Aorta (tissue), 5 donors: Measurements from ENCODE around the gene ALPL. TPM values are rescaled to one million over a fixed set of nuclear protein-coding genes. Genes with fewer than 3 reads are reported as not detected.

Experiments used
- ATAC-seq: fragments of 200-7000 bp; cut with Tn5 transposase; one replicate; pipeline ENCODE4 v1.9.1; 2022; ENCODE audit warnings: moderate library complexity; ENCODE audit not compliant: low FRiP score
- DNase-seq, 2 donors: peaks; one replicate each; pipeline ENCODE4 v3.0.0-alpha.2; 2020
- H3K27ac ChIP-seq, 2 donors: one replicate each; pipeline ENCODE4 v1.5.1; 2013; ENCODE audit warnings: low read length in 2 of 2, mild to moderate bottlenecking in 2 of 2, moderate library complexity in 2 of 2, control low read depth in 1 of 2, inconsistent platforms in 1 of 2, low read depth in 1 of 2
- H3K27me3 ChIP-seq, 2 donors: one replicate each; pipeline ENCODE4 v1.6.1; 2013; ENCODE audit warnings: control low read depth in 1 of 2, low read length in 1 of 2, mild to moderate bottlenecking in 1 of 2, moderate library complexity in 1 of 2; ENCODE audit not compliant: insufficient read depth in 2 of 2, control insufficient read depth in 1 of 2
- H3K36me3 ChIP-seq, 2 donors: one replicate each; pipeline ENCODE4 v1.6.1; 2013; ENCODE audit warnings: control low read depth in 1 of 2, low read length in 1 of 2, mild to moderate bottlenecking in 1 of 2; ENCODE audit not compliant: insufficient read depth in 2 of 2, control insufficient read depth in 1 of 2
- H3K4me1 ChIP-seq, 2 donors: one replicate each; pipeline ENCODE4 v1.6.1; 2013; ENCODE audit warnings: low read length in 2 of 2, control low read depth in 1 of 2, mild to moderate bottlenecking in 1 of 2, moderate library complexity in 1 of 2; ENCODE audit not compliant: insufficient read depth in 2 of 2, control insufficient read depth in 1 of 2
- H3K4me3 ChIP-seq, 2 donors: one replicate each; pipeline ENCODE4 v1.5.1; 2013; ENCODE audit warnings: low read length in 2 of 2, control low read depth in 1 of 2, mild to moderate bottlenecking in 1 of 2
- H3K9me3 ChIP-seq: one replicate; pipeline ENCODE4 v1.6.1; 2013; ENCODE audit warnings: mild to moderate bottlenecking, low read length; ENCODE audit not compliant: control insufficient read depth
- WGBS, 2 donors: extraction: QIAGEN DNeasy Blood & Tissue Kit; methylation state at CpG; one replicate each; pipeline ENCODE4 v1.1.7; 2013; 5-methylcytosine and 5-hydroxymethylcytosine counted together
- intact Hi-C, 2 donors: fragments of 100-400 bp; cut with DNase I; formaldehyde crosslinking; loops; one replicate each; pipeline versions ENCODE4 v1.14.2 to v1.15.0; 2022
- polyA plus RNA-seq, 2 donors: library from polyadenylated mRNA; stranded (reverse); fragments of 200-250 nt; gene quantifications; one replicate each; pipeline ENCODE4 v1.2.3, GENCODE V29; 2013
- total RNA-seq, 2 donors: library from RNA; stranded (reverse); fragmentation: NEBNext Ultra II Directional; extraction: Animal tissue kit (Norgen Biotek cat#: 25700); gene quantifications; one replicate each; pipeline ENCODE4 v1.2.1, GENCODE V29; 2021
- donor health status: healthy with polysubstance abuse.
- donor health status: Bipolar disorder and iron deficiency.
- donor health status: DM: no; HTN: no; CAD: no.
- donor health status: DM: no; HTN: no; CAD: no.
- donor health status: DM: yes; HTN: yes; CAD: no.

ALPL gene
- total and polyA plus RNA-seq, 4 donors: 2.5 to 22.3 (median 5.5) TPM

GRCh38 chr1:21592086-21592865 lies 83.1 kb downstream of the ALPL start:
- no peaks in the 10 kb centered on the region for H3K27me3 ChIP-seq
- no peaks in the 10 kb centered on the region for H3K9me3 ChIP-seq
- H3K4me3 ChIP-seq: no peak overlapping the region
- no peak overlapping the region for H3K27ac ChIP-seq
- intact Hi-C loops: no loop called here
- DNase-seq: no peak
- H3K4me1 ChIP-seq: no peaks in the 10 kb centered on the region
- H3K36me3 ChIP-seq: no peaks in the 10 kb centered on the region
- ATAC-seq: no peak
- WGBS, 2 donors: 80 to 81% methylated on average over 12 of the region's 12 CpGs

- H3K9me3 ChIP-seq: no peaks in the 10 kb centered on the region
- ATAC-seq (no peak), DNase-seq (no peak)
- intact Hi-C loops: no loop called here
- no peak overlapping the region for H3K4me3 ChIP-seq
- H3K27ac ChIP-seq: no peak overlapping the region
- H3K27me3 ChIP-seq: no peaks in the 10 kb centered on the region
- H3K36me3 ChIP-seq: no peaks in the 10 kb centered on the region
- H3K4me1 ChIP-seq: no peaks in the 10 kb centered on the region
- 90 to 91% methylated on average over 8 of the region's 8 CpGs for WGBS, 2 donors
These were observed 84.0 kb downstream of the ALPL start for GRCh38 chr1:21593231-21593630.

GRCh38 chr1:21594501-21594900 lies 85.3 kb downstream of the ALPL start:
- no peaks in the 10 kb centered on the region for H3K27me3 ChIP-seq
- intact Hi-C loops: no loop called here
- ATAC-seq: no peak
- H3K27ac ChIP-seq: no peak overlapping the region
- 63 to 79% methylated on average over 11 of the region's 11 CpGs for WGBS, 2 donors
- no peaks in the 10 kb centered on the region for H3K9me3 ChIP-seq
- no peak for DNase-seq
- no peak overlapping the region for H3K4me3 ChIP-seq
- no peaks in the 10 kb centered on the region for H3K4me1 ChIP-seq
- H3K36me3 ChIP-seq: no peaks in the 10 kb centered on the region

GRCh38 chr1:21594935-21595897 lies 86.0 kb downstream of the ALPL start:
- ATAC-seq (no peak), DNase-seq (peak; percentile 74 to 88)
- Histone ChIP-seq H3K4me1 (no peaks in the 10 kb centered on the region), H3K4me3 (no peak overlapping the region), H3K9me3 (no peaks in the 10 kb centered on the region), H3K27ac (no peak overlapping the region), H3K36me3 (no peaks in the 10 kb centered on the region), H3K27me3 (no peaks in the 10 kb centered on the region)
- WGBS, 2 donors: 65 to 68% methylated on average over 24 to 26 of the region's 26 CpGs
- intact Hi-C loops: no loop called here

- no peak overlapping the region for H3K27ac ChIP-seq
- H3K9me3 ChIP-seq: no peaks in the 10 kb centered on the region
- no peaks in the 10 kb centered on the region for H3K4me1 ChIP-seq
- no peaks in the 10 kb centered on the region for H3K36me3 ChIP-seq
- 80 to 84% methylated on average over 11 of the region's 11 CpGs for WGBS, 2 donors
- DNase-seq: no peak
- H3K4me3 ChIP-seq: no peak overlapping the region
- no peak for ATAC-seq
- intact Hi-C loops: no loop called here
- H3K27me3 ChIP-seq: no peaks in the 10 kb centered on the region
These were observed 87.0 kb downstream of the ALPL start for GRCh38 chr1:21596174-21596573.

GRCh38 chr1:21596628-21597027 lies 87.4 kb downstream of the ALPL start:
- DNase-seq (no peak), ATAC-seq (no peak)
- H3K9me3 ChIP-seq: no peaks in the 10 kb centered on the region
- H3K27ac ChIP-seq: no peak overlapping the region
- H3K27me3 ChIP-seq: no peaks in the 10 kb centered on the region
- intact Hi-C loops: no loop called here
- no peaks in the 10 kb centered on the region for H3K36me3 ChIP-seq
- no peaks in the 10 kb centered on the region for H3K4me1 ChIP-seq
- no peak overlapping the region for H3K4me3 ChIP-seq
- WGBS, 2 donors: 85 to 92% methylated on average over 2 of the region's 2 CpGs

- Histone ChIP-seq H3K4me3 (no peak overlapping the region), H3K27ac (no peak overlapping the region), H3K9me3 (no peaks in the 10 kb centered on the region), H3K36me3 (no peaks in the 10 kb centered on the region), H3K4me1 (no peaks in the 10 kb centered on the region), H3K27me3 (no peaks in the 10 kb centered on the region)
- 91 to 94% methylated on average over 19 of the region's 19 CpGs for WGBS, 2 donors
- no peak for ATAC-seq
- no peak for DNase-seq
- intact Hi-C loops: no loop called here
These were observed 88.5 kb downstream of the ALPL start for GRCh38 chr1:21597753-21598152.

GRCh38 chr1:21598417-21598816 lies 89.2 kb downstream of the ALPL start:
- WGBS, 2 donors: 91 to 93% methylated on average over 7 of the region's 7 CpGs
- H3K27me3 ChIP-seq: no peaks in the 10 kb centered on the region
- H3K4me1 ChIP-seq: no peaks in the 10 kb centered on the region
- intact Hi-C loops: no loop called here
- H3K9me3 ChIP-seq: no peaks in the 10 kb centered on the region
- ATAC-seq (no peak), DNase-seq (no peak)
- H3K27ac ChIP-seq: no peak overlapping the region
- H3K36me3 ChIP-seq: no peaks in the 10 kb centered on the region
- no peak overlapping the region for H3K4me3 ChIP-seq
